Esophagus squamous epithelium (tissue), 5 donors: ENCODE results near the gene PPP2R2C. TPM values are rescaled to one million over a fixed set of nuclear protein-coding genes. Genes with fewer than 3 reads are reported as not detected.
A peak's percentile ranks its signal among the peaks of the same experiment; 100 is the strongest.

Experiments
- DNase-seq: peaks from one replicate; lab custom pipeline; 2025; lab: John Stamatoyannopoulos, UW
- H3K27ac ChIP-seq, 4 donors: fragments of 200-600 bp; sonication (generic); one replicate each; pipeline ENCODE4 v1.5.1; 2016 to 2019; ENCODE audit warnings: mild to moderate bottlenecking in 1 of 4
- H3K27me3 ChIP-seq, 4 donors: fragments of 200-600 bp; sonication (generic); 1 replicate in 3 of 4; 2 replicates in 1 of 4; pipeline versions ENCODE4 v1.5.1 to v1.6.0; 2017 to 2021; ENCODE audit warnings: antibody characterized with exemption in 1 of 4
- H3K36me3 ChIP-seq, 3 donors: fragments of 200-600 bp; sonication (generic); one replicate each; pipeline ENCODE4 v1.5.1; 2016 to 2019
- H3K4me1 ChIP-seq, 3 donors: fragments of 200-600 bp; sonication (generic); one replicate each; pipeline ENCODE4 v1.5.1; 2017 to 2019
- H3K4me3 ChIP-seq, 4 donors: fragments of 200-600 bp; sonication (generic); 1 replicate in 3 of 4; 2 replicates in 1 of 4; pipeline ENCODE4 v1.5.1; 2016 to 2019; ENCODE audit warnings: mild to moderate bottlenecking in 2 of 4, moderate library complexity in 1 of 4
- H3K9me3 ChIP-seq, 3 donors: fragments of 200-600 bp; sonication (generic); one replicate each; pipeline ENCODE4 v1.5.1; 2016 to 2019
- POLR2A ChIP-seq, 4 donors: fragments of 450-650 bp; IDR thresholded peaks; one replicate each; pipeline ENCODE4 v1.6.1; 2017; ENCODE audit warnings: antibody characterized with exemption in 4 of 4, mild to moderate bottlenecking in 4 of 4, moderate library complexity in 3 of 4
- WGBS, 2 donors: methylation state at CpG; one replicate each; pipeline ENCODE4 v1.1.5; 2018; 5-methylcytosine and 5-hydroxymethylcytosine counted together
- intact Hi-C: fragments of 100-400 bp; cut with DNase I; formaldehyde crosslinking; loops from one replicate; pipeline ENCODE4 v1.15.0; 2022
- total RNA-seq, 4 donors: library from RNA; depleted of rRNA; stranded (reverse); fragments of >200 nt; gene quantifications; one replicate each; pipeline ENCODE4 v1.1.0, GENCODE V29; 2016
- TF ChIP-seq, protein P1 (sequence below), 6 experiments: fragments of 450-650 bp in 4 of 6; fragments of 200-600 bp in 2 of 6; sonication (generic) in 2 of 6; IDR thresholded peaks; one replicate each; pipeline ENCODE4 v1.5.1; 2016 to 2019; ENCODE audit warnings: antibody characterized with exemption in 6 of 6, mild to moderate bottlenecking in 4 of 6, moderate library complexity in 4 of 6
- donor health status: DM: yes; HTN: yes; CAD: no.

Gene PPP2R2C
- total RNA-seq, 4 donors from 2014 or later = 26.9 to 76.3 (median 53.7) TPM

DNA sequence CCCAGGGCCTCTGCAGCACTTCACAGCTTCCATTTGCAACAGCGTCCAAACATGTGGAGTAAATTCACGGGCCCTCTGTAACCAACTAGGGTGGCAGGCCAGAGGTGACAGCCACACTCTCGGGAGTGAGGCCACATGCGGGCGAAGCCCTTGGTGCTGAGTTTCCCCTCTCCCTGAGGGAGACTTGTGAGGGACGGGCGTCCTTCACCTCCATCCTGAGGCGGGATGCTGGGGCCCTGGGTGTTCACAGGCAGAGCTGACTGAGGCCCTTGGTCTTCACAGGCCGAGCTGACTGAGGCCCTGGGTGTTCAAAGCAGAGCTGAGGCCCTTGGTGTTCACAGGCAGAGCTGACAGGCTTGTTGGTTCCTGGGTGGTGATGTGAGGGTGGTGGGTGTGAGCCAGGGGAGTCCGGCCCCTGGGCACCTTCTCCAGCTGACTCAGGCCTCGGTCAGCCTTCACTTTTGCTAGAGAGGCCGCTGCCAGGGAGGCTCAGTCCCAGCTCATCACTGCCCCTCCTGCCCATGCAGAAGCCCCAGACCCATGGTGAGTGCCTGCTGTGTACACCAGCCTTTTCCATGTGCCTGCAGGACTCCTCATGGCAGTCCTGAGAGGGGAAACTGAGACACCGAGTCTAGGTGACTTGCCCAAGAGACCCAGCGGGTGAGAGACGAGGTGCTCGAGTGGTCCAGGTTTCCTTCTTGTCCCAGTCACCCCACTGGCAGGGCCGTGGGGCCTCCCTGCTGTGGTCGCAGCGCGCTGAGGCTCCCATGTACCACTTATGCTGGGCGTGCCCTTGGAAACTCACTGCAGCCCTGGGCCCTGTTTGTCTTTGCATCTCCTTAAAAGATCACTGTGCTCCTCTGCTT is 194.2 kb downstream of the PPP2R2C start:
- intact Hi-C loops = no loop called here
- peaks cover 27 to 95% (median 70%) of the 10 kb centered on the region in 3 donors for H3K4me1 ChIP-seq
- no peak for DNase-seq
- peaks cover 0 to 16% (median 0%) of the 10 kb centered on the region in 4 donors for H3K27me3 ChIP-seq
- peak overlapping the region; percentile 6 to 84 (median 75) for H3K27ac ChIP-seq
- TF ChIP-seq POLR2A (IDR thresholded peaks at IDR 0.05) = no peak
- TF ChIP-seq, protein P1, sequence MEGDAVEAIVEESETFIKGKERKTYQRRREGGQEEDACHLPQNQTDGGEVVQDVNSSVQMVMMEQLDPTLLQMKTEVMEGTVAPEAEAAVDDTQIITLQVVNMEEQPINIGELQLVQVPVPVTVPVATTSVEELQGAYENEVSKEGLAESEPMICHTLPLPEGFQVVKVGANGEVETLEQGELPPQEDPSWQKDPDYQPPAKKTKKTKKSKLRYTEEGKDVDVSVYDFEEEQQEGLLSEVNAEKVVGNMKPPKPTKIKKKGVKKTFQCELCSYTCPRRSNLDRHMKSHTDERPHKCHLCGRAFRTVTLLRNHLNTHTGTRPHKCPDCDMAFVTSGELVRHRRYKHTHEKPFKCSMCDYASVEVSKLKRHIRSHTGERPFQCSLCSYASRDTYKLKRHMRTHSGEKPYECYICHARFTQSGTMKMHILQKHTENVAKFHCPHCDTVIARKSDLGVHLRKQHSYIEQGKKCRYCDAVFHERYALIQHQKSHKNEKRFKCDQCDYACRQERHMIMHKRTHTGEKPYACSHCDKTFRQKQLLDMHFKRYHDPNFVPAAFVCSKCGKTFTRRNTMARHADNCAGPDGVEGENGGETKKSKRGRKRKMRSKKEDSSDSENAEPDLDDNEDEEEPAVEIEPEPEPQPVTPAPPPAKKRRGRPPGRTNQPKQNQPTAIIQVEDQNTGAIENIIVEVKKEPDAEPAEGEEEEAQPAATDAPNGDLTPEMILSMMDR (IDR thresholded peaks at IDR 0.05) = no peak
- 50 to 73% methylated on average over 2 to 3 of the region's 21 CpGs for WGBS, 2 donors
- peaks cover 0 to 9% (median 0%) of the 10 kb centered on the region in 3 donors for H3K36me3 ChIP-seq
- no peak overlapping the region for H3K4me3 ChIP-seq
- H3K9me3 ChIP-seq = no peaks in the 10 kb centered on the region

DNA sequence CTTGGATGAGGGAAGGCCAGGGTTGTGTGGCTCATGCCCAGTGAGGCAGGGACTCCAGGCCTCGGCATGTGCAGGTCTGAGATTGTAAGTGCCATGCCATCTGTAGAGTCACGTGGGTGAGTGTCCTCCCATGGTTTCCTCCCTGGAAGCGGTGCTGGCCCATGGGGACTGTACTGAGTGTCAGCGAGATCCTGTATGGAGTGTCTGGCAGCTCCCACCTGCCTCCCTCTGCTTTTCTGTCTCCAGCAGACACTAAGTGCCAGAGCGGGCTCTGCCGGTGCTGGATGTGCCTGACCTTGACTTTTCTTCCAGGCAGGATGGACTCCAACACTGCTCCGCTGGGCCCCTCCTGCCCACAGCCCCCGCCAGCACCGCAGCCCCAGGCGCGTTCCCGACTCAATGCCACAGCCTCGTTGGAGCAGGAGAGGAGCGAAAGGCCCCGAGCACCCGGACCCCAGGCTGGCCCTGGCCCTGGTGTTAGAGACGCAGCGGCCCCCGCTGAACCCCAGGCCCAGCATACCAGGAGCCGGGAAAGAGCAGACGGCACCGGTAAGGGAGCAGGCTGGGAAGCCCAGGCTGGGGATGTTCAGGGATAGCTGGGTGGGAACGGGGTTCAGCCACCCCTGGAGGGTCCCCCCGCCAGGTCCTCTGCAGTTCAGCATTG is 195.1 kb downstream of the PPP2R2C start:
- Histone ChIP-seq H3K36me3 (peaks cover 0 to 9% (median 0%) of the 10 kb centered on the region in 3 donors), H3K4me1 (peaks cover 31 to 99% (median 78%) of the 10 kb centered on the region in 3 donors), H3K9me3 (no peaks in the 10 kb centered on the region), H3K4me3 (no peak overlapping the region), H3K27me3 (peaks cover 0 to 16% (median 0%) of the 10 kb centered on the region in 4 donors), H3K27ac (peak overlapping the region; percentile 37 to 84 (median 75))
- intact Hi-C loops = no loop called here
- TF ChIP-seq POLR2A (IDR thresholded peaks at IDR 0.05) = no peak
- TF ChIP-seq, protein P1 (IDR thresholded peaks at IDR 0.05) = no peak
- no peak for DNase-seq
- 60 to 90% methylated on average over 1 to 5 of the region's 24 CpGs for WGBS, 2 donors

DNA sequence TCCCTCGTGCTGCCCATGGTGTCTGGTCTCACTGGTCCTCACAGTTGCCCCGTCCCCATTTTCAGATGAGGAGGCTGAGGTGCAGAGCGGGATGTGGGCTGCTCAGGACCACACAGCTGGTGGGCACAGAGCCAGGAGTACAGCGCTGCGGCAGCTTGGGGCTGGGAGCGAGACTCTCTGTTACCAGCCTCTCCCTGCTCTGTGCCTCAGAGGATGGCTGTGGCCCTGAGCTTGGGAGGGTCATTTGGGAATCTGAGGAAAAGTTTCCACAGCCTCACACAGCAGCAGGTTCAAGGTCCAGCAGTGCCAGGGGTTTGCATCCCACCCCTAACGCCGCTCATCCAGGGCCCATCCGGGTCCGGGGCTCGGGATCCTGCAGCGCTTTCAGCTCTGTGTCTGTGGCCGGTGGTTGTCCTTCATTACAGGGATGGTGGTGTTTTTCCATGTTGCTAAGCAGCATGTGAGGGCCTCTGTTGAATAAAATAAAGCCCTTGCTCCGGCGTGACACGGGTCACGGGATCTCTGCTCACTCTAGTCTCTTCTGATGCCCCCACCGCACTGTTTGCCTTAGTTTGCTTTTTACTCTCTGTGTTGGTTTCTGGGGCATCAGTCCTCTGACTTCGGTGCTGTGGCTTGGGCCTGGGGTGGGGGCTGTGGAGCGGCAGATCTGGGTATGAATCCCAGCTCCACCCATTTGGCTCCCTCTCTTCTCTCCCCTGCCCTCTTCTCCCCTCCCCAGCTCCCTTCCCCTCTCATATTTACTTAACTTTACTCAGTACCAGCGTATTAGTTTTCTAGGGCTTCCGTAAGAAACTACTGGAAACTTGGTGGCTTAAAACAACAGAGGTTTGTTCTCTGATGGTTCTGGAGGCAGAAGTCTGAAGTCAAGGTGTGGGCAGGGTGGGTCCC is 196.3 kb downstream of the PPP2R2C start:
- TF ChIP-seq, protein P1 (IDR thresholded peaks at IDR 0.05) = no peak
- TF ChIP-seq POLR2A (IDR thresholded peaks at IDR 0.05) = no peak
- Histone ChIP-seq H3K9me3 (no peaks in the 10 kb centered on the region), H3K27ac (peak overlapping the region; percentile 37 to 84 (median 75)), H3K27me3 (peaks cover 0 to 24% (median 0%) of the 10 kb centered on the region in 4 donors), H3K4me3 (peak overlapping the region in 1 of 4 donors; percentile 15), H3K36me3 (no peaks in the 10 kb centered on the region), H3K4me1 (peaks cover 33 to 99% (median 71%) of the 10 kb centered on the region in 3 donors)
- intact Hi-C loops = no loop called here
- WGBS, 2 donors = 56 to 85% methylated on average over 8 to 18 of the region's 22 CpGs
- no peak for DNase-seq

DNA sequence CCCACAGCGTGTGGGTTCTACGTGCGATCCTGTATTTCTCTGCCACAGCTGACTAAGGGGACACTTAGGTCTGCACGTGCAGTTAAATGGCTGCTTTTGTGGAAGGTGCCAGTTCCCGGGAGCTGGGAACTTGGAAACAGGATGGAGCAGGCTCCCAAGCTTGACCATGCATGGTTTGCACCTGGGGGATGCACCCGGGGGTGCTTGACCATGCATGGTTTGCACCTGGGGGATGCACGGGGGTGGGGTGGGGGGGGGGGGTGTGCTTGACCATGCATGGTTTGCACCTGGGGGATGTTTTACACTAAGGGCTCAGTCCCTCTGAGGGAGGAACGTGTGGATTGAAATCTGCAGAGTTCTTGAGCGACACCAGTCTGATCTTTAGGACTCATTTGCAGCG is 197.1 kb downstream of the PPP2R2C start:
- Histone ChIP-seq H3K27me3 (peaks cover 0 to 30% (median 0%) of the 10 kb centered on the region in 4 donors), H3K36me3 (no peaks in the 10 kb centered on the region), H3K4me3 (no peak overlapping the region), H3K27ac (peak overlapping the region in 2 of 4 donors; percentile 73 to 84), H3K4me1 (peaks cover 40 to 99% (median 70%) of the 10 kb centered on the region in 3 donors), H3K9me3 (no peaks in the 10 kb centered on the region)
- no peak for TF ChIP-seq POLR2A (IDR thresholded peaks at IDR 0.05)
- TF ChIP-seq, protein P1 (IDR thresholded peaks at IDR 0.05) = no peak
- no peak for DNase-seq
- intact Hi-C loops = no loop called here
- WGBS, 2 donors = 68 to 72% methylated on average over 4 to 6 of the region's 10 CpGs
